GM19043 (cell line): ENCODE results near the gene RPL28.

Experiments used
- ATAC-seq: cut with Tn5 transposase; IDR thresholded peaks from one replicate; pipeline ENCODE4 v1.9.1; 2021; ENCODE audit warnings: low read depth; ENCODE audit not compliant: unreplicated experiment

Gene RPL28

GRCh38 chr19:55352549-55353145, 33.1 kb upstream of the RPL28 start:
- ATAC-seq = no peak

GRCh38 chr19:55353356-55353802, 32.4 kb upstream of the RPL28 start:
- ATAC-seq = no peak

GRCh38 chr19:55353803-55354697, 31.7 kb upstream of the RPL28 start:
- no peak for ATAC-seq

- no peak for ATAC-seq
These were observed 31.0 kb upstream of the RPL28 start, which contains the start of gene COX6B2 for GRCh38 chr19:55354698-55355212. Gene COX6B2 (minus strand): TSS chr19:55354719. CDS start chr19:55354521, 198 bp downstream.

GRCh38 chr19:55355213-55355821, 30.4 kb upstream of the RPL28 start:
- ATAC-seq = no peak

- no peak for ATAC-seq
These were observed 27.2 kb upstream of the RPL28 start for GRCh38 chr19:55358493-55358892.

GRCh38 chr19:55358943-55359908, 26.5 kb upstream of the RPL28 start:
- no peak for ATAC-seq

GRCh38 chr19:55360902-55361301, 24.8 kb upstream of the RPL28 start:
- ATAC-seq = no peak

- ATAC-seq = no peak
These were observed 23.4 kb upstream of the RPL28 start for GRCh38 chr19:55362174-55362989.

- no peak for ATAC-seq
These were observed 22.6 kb upstream of the RPL28 start, which contains the start of gene GARIN5B for GRCh38 chr19:55362990-55363716. Gene GARIN5B (minus strand): TSS chr19:55363260. CDS start chr19:55363066, 194 bp downstream.

- no peak for ATAC-seq
These were observed 20.5 kb upstream of the RPL28 start for GRCh38 chr19:55365245-55365644.

- ATAC-seq = no peak
These were observed 19.8 kb upstream of the RPL28 start for GRCh38 chr19:55365964-55366363.

- no peak for ATAC-seq
These were observed 18.9 kb upstream of the RPL28 start for GRCh38 chr19:55366790-55367189.

- ATAC-seq = no peak
These were observed 17.6 kb upstream of the RPL28 start for GRCh38 chr19:55368106-55368505.

- ATAC-seq = no peak
These were observed 16.8 kb upstream of the RPL28 start for GRCh38 chr19:55368701-55369563.

- no peak for ATAC-seq
These were observed 16.0 kb upstream of the RPL28 start for GRCh38 chr19:55369653-55370304.
